ENCODE measurements around the gene AGO4. TPM values are rescaled to one million over a fixed set of nuclear protein-coding genes. Genes with fewer than 3 reads are reported as not detected.
"Not testable (repeated sequence)": the region's sequence is repeated elsewhere in the genome, so short reads cannot be mapped to it uniquely, and the experiment has no call there.

The AGO4 gene
- total RNA-seq (2014; rRNA removed; shearing (Covaris generic); ENCODE audit: low replicate concordance): 7.6 and 9.8 TPM in 2 replicates

DNA sequence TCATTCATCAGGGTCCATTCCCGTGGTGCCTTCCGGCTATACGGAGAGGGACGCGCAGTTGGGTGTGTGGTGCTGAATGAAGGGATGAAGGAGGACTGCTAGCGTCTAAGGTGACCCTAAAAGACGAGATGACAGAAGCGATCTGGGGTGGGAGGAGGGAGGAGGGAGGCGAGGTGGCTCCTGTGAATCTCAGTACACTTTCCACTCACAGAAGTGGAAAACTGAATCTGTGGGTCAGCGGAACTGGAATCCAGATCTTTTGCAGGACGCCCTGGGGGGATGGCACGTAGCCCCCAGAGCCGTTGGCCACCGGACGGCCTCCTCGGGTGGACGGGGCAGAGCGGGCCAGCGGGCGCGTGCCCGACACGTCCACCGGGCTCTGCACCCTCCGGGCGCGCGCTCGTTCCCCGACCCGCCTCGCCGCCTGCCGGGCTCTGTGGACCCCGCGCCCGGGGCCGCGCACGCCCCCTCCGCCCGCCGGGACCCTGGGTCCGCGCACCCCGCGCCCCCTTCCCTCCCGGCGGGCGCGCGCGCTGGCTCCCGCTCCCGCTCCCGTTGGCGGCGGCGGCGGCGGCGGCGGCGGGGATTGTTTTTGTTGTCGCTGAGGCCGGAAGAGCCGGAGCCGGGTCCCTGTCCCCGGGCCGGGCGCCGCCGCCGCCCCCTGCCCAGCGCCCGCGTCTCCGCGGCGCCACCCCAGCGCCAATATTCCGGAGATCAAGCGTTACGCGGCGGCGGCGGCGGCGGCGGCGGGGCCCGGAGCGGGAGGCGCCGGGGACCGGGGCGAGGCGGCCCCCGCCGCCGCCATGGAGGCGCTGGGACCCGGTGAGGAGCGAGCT, at the start of gene AGO4:
TSS of gene AGO4 (plus strand) at position 403 of the 836 bp plus-strand sequence. CDS start at position 804, 401 bp downstream.
- peak within 1 kb of the TSS; percentile 86 for H3K9ac ChIP-seq (ENCODE audit: low read length)
- no peaks in the 10 kb centered on the region for H3K36me3 ChIP-seq (ENCODE audit: insufficient read depth, low read length)
- H3K27ac ChIP-seq (ENCODE audit: low read length): no peak within 1 kb of the TSS
- H2AFZ ChIP-seq (ENCODE audit: low read length): peak within 1 kb of the TSS; percentile 98
- H3K4me3 ChIP-seq (ENCODE audit: low read length): peak within 1 kb of the TSS; percentile 80
- H3K4me2 ChIP-seq (ENCODE audit: low read depth, low read length, poor library complexity, severe bottlenecking): peak within 1 kb of the TSS; percentile 88
- H3K27me3 ChIP-seq (ENCODE audit: low read length): no peaks in the 10 kb centered on the region
- H3K79me2 ChIP-seq (ENCODE audit: low read length): no peaks in the 10 kb centered on the region
- no peaks in the 10 kb centered on the region for H3K9me2 ChIP-seq (replicated peaks; ENCODE audit: insufficient read depth, low read length)
- DNase-seq: peak; percentile 57
- no peaks in the 10 kb centered on the region for H3K9me3 ChIP-seq (ENCODE audit: low read length)
- H4K20me1 ChIP-seq (ENCODE audit: insufficient read depth, low read depth, low read length): no peaks in the 10 kb centered on the region
- H3K4me1 ChIP-seq (ENCODE audit: low read length): peaks cover 9% of the 10 kb centered on the region

DNA sequence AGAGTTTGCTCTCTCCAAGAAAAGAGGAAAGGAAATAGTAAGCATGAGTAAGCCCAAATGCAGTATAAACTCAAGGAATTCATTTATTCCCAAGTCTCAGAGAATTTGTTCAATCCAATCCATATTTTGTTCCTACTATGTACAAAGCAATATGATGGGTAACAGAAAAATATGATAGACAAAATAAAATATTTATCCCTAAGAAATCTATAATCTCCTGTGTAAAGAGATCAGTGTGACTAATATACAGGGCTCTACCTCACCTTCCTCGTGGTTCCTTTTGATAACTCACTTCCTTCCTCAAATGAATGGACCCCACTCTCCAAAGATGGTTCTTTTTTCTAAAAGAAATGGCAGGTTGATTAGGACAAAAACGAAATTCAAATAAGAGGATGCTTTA, 45.7 kb upstream of the AGO4 start:
- no peak for DNase-seq
- Histone ChIP-seq H3K27me3 (ENCODE audit: low read length) (no peaks in the 10 kb centered on the region), H3K4me3 (ENCODE audit: low read length) (no peak overlapping the region), H3K27ac (ENCODE audit: low read length) (no peak overlapping the region), H3K36me3 (ENCODE audit: insufficient read depth, low read length) (peaks cover 65% of the 10 kb centered on the region), H2AFZ (ENCODE audit: low read length) (no peak overlapping the region), H3K79me2 (ENCODE audit: low read length) (peaks cover 68% of the 10 kb centered on the region), H3K4me1 (ENCODE audit: low read length) (peaks cover 5% of the 10 kb centered on the region; the same call in 1 of the 2 replicates), H3K9me2 (replicated peaks; ENCODE audit: insufficient read depth, low read length) (no peaks in the 10 kb centered on the region), H3K9me3 (ENCODE audit: low read length) (no peaks in the 10 kb centered on the region), H3K9ac (ENCODE audit: low read length) (no peak overlapping the region), H4K20me1 (ENCODE audit: insufficient read depth, low read depth, low read length) (no peaks in the 10 kb centered on the region), H3K4me2 (ENCODE audit: low read depth, low read length, poor library complexity, severe bottlenecking) (no peak overlapping the region)

DNA sequence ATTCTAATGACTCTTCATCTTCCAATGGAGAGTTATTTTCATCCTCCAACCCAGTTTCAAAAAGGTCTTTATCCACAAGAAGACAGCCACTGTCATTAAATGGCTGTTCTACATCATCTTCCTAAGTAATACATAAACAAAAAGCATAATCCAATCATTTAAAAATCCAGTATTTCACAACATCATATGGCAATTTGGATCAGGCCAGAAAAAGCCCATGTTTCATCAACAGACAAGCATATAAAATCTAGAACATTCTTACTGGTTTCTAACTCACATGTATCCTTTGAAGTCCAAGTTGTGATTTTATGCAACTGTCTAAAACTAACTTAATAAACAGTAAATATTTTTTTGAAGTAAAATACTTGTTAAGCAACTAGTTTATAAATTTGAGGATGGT, 44.6 kb upstream of the AGO4 start:
- peaks cover 71% of the 10 kb centered on the region for H3K79me2 ChIP-seq (ENCODE audit: low read length)
- H3K4me2 ChIP-seq (ENCODE audit: low read depth, low read length, poor library complexity, severe bottlenecking): no peak overlapping the region
- H4K20me1 ChIP-seq (ENCODE audit: insufficient read depth, low read depth, low read length): no peaks in the 10 kb centered on the region
- no peak overlapping the region for H2AFZ ChIP-seq (ENCODE audit: low read length)
- H3K27ac ChIP-seq (ENCODE audit: low read length): no peak overlapping the region
- no peak overlapping the region for H3K4me3 ChIP-seq (ENCODE audit: low read length)
- peaks cover 68% of the 10 kb centered on the region for H3K36me3 ChIP-seq (ENCODE audit: insufficient read depth, low read length)
- H3K9ac ChIP-seq (ENCODE audit: low read length): no peak overlapping the region
- H3K9me3 ChIP-seq (ENCODE audit: low read length): no peaks in the 10 kb centered on the region
- DNase-seq: no peak
- H3K27me3 ChIP-seq (ENCODE audit: low read length): no peaks in the 10 kb centered on the region
- H3K4me1 ChIP-seq (ENCODE audit: low read length): peaks cover 16% of the 10 kb centered on the region
- H3K9me2 ChIP-seq (replicated peaks; ENCODE audit: insufficient read depth, low read length): no peaks in the 10 kb centered on the region

DNA sequence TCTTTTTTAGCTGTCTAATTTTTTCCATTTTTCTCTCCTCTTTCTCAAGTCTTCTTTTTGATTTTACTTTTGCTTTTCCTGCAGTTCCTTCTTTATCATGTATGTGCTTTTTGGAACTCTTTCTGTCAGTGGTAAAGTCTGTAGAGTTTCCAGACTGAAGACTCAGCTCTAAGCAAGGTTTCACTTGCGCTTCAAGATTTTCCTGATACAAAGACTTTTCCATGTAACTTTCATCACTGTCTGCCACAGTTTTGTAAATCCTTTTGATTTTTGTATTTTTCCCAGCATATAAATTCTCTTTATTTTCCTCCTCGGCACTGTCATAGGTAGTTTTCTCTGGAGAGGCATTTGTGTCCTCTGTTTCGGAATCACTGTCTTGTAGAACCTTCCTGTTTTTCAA, 43.5 kb upstream of the AGO4 start:
- Histone ChIP-seq H3K9me3 (ENCODE audit: low read length) (no peaks in the 10 kb centered on the region), H3K27ac (ENCODE audit: low read length) (no peak overlapping the region), H3K4me2 (ENCODE audit: low read depth, low read length, poor library complexity, severe bottlenecking) (no peak overlapping the region), H3K27me3 (ENCODE audit: low read length) (no peaks in the 10 kb centered on the region), H3K4me1 (ENCODE audit: low read length) (peaks cover 20% of the 10 kb centered on the region), H4K20me1 (ENCODE audit: insufficient read depth, low read depth, low read length) (no peaks in the 10 kb centered on the region), H2AFZ (ENCODE audit: low read length) (no peak overlapping the region), H3K36me3 (ENCODE audit: insufficient read depth, low read length) (peaks cover 61% of the 10 kb centered on the region), H3K9me2 (replicated peaks; ENCODE audit: insufficient read depth, low read length) (no peaks in the 10 kb centered on the region), H3K4me3 (ENCODE audit: low read length) (no peak overlapping the region), H3K79me2 (ENCODE audit: low read length) (peaks cover 76% of the 10 kb centered on the region), H3K9ac (ENCODE audit: low read length) (no peak overlapping the region)
- DNase-seq: no peak

DNA sequence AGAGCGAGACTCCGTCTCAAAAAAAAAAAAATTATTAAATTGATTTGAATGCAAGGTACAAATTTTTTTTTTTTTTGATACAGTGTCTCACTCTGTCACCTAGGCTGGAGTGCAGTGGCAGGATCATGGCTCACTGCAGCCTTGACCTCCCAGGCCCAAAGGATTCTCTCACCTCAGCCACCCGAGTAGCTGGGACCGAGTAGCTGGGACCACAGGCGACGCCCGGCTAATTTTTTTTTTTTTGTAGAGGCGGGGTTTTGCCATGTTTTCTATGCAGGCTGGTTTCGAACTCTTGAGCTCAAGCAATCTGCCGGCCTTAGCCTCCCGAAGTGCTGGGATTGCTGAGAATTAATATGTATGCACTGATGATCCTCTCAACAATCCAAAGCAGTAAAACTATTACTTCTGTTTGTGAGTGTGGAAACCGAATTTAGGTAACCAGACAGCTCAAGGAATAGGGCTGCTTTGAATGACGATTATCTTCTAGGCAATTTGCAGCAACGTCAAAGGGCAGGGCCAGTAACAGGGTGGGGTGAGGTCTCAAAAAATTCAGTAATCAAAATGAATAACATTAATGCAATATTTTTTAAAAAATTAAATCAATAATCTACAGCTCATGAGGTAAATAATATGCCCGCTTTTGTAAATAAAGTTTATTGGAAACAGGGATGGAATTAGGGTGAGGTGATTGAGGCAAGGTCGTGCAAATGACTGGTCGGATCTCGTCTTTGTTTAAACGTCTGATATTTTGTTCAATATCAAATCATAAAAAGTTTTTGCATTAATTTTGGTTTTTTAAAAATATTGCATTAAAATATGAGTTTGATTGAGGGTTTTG, 39.2 kb upstream of the AGO4 start:
- H3K27ac ChIP-seq (ENCODE audit: low read length): peak overlapping the region; percentile 78
- H3K9ac ChIP-seq (ENCODE audit: low read length): peak overlapping the region; percentile 88
- no peaks in the 10 kb centered on the region for H4K20me1 ChIP-seq (ENCODE audit: insufficient read depth, low read depth, low read length)
- H3K4me2 ChIP-seq (ENCODE audit: low read depth, low read length, poor library complexity, severe bottlenecking): peak overlapping the region; percentile 96
- no peaks in the 10 kb centered on the region for H3K9me3 ChIP-seq (ENCODE audit: low read length)
- peaks cover 20% of the 10 kb centered on the region for H3K4me1 ChIP-seq (ENCODE audit: low read length)
- H3K4me3 ChIP-seq (ENCODE audit: low read length): peak overlapping the region; percentile 88
- H3K79me2 ChIP-seq (ENCODE audit: low read length): peaks cover 50% of the 10 kb centered on the region
- no peaks in the 10 kb centered on the region for H3K9me2 ChIP-seq (replicated peaks; ENCODE audit: insufficient read depth, low read length)
- peak; percentile 63 for DNase-seq
- peak overlapping the region; percentile 45; the same call in 1 of the 2 replicates for H2AFZ ChIP-seq (ENCODE audit: low read length)
- H3K36me3 ChIP-seq (ENCODE audit: insufficient read depth, low read length): peaks cover 25% of the 10 kb centered on the region
- no peaks in the 10 kb centered on the region for H3K27me3 ChIP-seq (ENCODE audit: low read length)

DNA sequence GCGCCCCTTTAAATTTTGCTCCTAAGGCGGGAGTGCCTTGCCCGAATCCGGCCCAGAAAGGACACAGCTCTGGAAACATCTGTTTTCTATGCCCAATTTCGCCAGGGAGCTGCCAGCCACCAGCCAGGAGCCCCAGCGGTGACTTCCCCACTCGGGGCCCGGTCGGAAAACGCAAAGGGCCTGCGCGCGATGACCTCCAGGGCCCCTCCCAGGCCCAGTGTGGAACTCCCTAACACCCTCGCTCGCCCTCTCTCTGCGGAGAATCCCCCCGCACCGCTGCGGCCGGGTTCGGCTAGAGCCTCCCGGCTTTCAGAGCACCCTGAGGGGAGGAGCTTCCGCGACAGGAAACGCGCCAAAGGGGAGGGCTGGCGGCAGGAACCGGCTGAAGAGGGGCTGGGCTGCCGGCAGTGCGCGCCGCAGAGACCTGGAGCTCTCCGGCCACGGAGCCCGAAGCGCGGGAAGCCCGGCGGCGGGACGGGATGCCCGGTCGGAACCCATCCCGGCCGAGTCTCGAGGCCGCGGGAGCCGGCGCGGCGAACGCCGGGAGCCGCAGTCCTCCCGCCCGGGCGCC, 38.5 kb upstream of the AGO4 start:
- no peaks in the 10 kb centered on the region for H3K9me2 ChIP-seq (replicated peaks; ENCODE audit: insufficient read depth, low read length)
- H3K9ac ChIP-seq (ENCODE audit: low read length): peak overlapping the region; percentile 88
- peak; percentile 97 for DNase-seq
- H3K79me2 ChIP-seq (ENCODE audit: low read length): peaks cover 43% of the 10 kb centered on the region
- peaks cover 20% of the 10 kb centered on the region for H3K36me3 ChIP-seq (ENCODE audit: insufficient read depth, low read length)
- H3K4me1 ChIP-seq (ENCODE audit: low read length): peaks cover 20% of the 10 kb centered on the region
- no peaks in the 10 kb centered on the region for H3K27me3 ChIP-seq (ENCODE audit: low read length)
- peak overlapping the region; percentile 88 for H3K4me3 ChIP-seq (ENCODE audit: low read length)
- peak overlapping the region; percentile 78 for H3K27ac ChIP-seq (ENCODE audit: low read length)
- peak overlapping the region; percentile 91 for H2AFZ ChIP-seq (ENCODE audit: low read length)
- peak overlapping the region; percentile 96 for H3K4me2 ChIP-seq (ENCODE audit: low read depth, low read length, poor library complexity, severe bottlenecking)
- no peaks in the 10 kb centered on the region for H4K20me1 ChIP-seq (ENCODE audit: insufficient read depth, low read depth, low read length)
- no peaks in the 10 kb centered on the region for H3K9me3 ChIP-seq (ENCODE audit: low read length)

DNA sequence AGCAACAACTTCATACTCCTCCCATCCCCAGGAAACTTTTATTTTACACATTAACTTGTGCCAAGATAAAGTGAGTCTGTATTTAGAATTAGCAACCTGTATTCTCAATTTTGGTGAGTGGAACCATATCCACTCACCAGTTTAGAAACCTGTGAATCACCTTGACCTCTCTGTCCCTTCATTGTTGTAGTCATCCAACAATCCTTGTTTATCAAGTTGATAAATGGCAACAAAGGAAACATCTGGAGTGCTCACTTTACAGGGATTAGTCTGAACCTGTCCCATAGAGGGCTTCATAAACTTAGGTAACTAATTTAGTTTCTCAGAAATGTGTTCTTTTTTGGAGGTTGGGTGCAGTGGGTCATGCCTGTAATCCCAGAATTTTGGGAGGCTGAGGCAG, 34.1 kb upstream of the AGO4 start:
- Histone ChIP-seq H3K27ac (ENCODE audit: low read length) (no peak overlapping the region), H3K4me2 (ENCODE audit: low read depth, low read length, poor library complexity, severe bottlenecking) (no peak overlapping the region), H3K79me2 (ENCODE audit: low read length) (peaks cover 6% of the 10 kb centered on the region), H4K20me1 (ENCODE audit: insufficient read depth, low read depth, low read length) (no peaks in the 10 kb centered on the region), H3K4me1 (ENCODE audit: low read length) (no peaks in the 10 kb centered on the region), H3K9me2 (replicated peaks; ENCODE audit: insufficient read depth, low read length) (no peaks in the 10 kb centered on the region), H3K4me3 (ENCODE audit: low read length) (no peak overlapping the region), H3K9ac (ENCODE audit: low read length) (no peak overlapping the region), H3K27me3 (ENCODE audit: low read length) (no peaks in the 10 kb centered on the region), H3K9me3 (ENCODE audit: low read length) (no peaks in the 10 kb centered on the region), H2AFZ (ENCODE audit: low read length) (no peak overlapping the region), H3K36me3 (ENCODE audit: insufficient read depth, low read length) (no peaks in the 10 kb centered on the region)
- DNase-seq: no peak

DNA sequence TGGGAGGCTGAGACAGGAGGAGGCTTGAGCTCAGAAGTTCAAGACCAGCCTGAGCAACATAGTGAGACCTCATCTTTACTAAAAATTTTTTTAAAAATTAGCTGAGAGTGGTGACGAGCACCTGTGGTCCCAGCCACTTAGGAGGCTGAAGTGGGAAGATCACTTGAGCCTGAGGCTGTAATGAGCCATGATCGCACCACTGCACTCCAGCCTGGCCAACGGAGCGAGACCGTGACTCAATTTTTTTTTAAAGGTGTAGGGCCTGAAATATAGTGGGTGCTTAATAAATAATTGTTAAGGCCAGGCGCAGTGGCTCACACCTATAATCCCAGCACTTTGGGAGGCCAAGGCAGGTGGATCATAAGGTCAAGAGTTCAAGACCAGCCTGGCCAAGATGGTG, 31.6 kb upstream of the AGO4 start:
- DNase-seq; H3K9me3 ChIP-seq (ENCODE audit: low read length); H3K27me3 ChIP-seq (ENCODE audit: low read length); H3K4me2 ChIP-seq (ENCODE audit: low read depth, low read length, poor library complexity, severe bottlenecking); H3K9ac ChIP-seq (ENCODE audit: low read length); H2AFZ ChIP-seq (ENCODE audit: low read length); H3K79me2 ChIP-seq (ENCODE audit: low read length); H3K4me3 ChIP-seq (ENCODE audit: low read length); H4K20me1 ChIP-seq (ENCODE audit: insufficient read depth, low read depth, low read length); H3K27ac ChIP-seq (ENCODE audit: low read length); H3K4me1 ChIP-seq (ENCODE audit: low read length); H3K9me2 ChIP-seq (replicated peaks; ENCODE audit: insufficient read depth, low read length); H3K36me3 ChIP-seq (ENCODE audit: insufficient read depth, low read length): not testable (repeated sequence)

Measured in Karpas-422 (cell line).